ENCODE measurements around the gene IQGAP2.

The IQGAP2 gene

GRCh38 chr5:76715486-76715735 is 312.3 kb downstream of the IQGAP2 start:
- ChIA-PET CTCF (interaction anchor here (1.0 kb wide), 2 partner anchors 8 to 59 kb away, joined by 3 read pairs; no protein-coding TSS in a partner anchor), POLR2A (no interaction called here)
- DNase-seq (ENCODE audit: extremely low spot score): no peak
- TF ChIP-seq ZNF384 (IDR thresholded peaks at IDR 0.05) (no peak), L3MBTL2 (conservative IDR thresholded peaks at IDR 0.05) (0 out of 2 replicates have a peak, but pooled peaks have one; percentile 43), FOXM1 (IDR thresholded peaks at IDR 0.05; ENCODE audit: borderline replicate concordance) (no peak), SUZ12 (IDR thresholded peaks at IDR 0.05) (no peak), CTBP1 (IDR thresholded peaks at IDR 0.05; ENCODE audit: borderline replicate concordance) (no peak)

GRCh38 chr5:76715736-76716455 is 312.8 kb downstream of the IQGAP2 start, which contains the start of gene F2R:
F2R (plus strand) TSS chr5:76716126; CDS start chr5:76716308, 182 bp downstream.
- DNase-seq (ENCODE audit: extremely low spot score): peak; percentile 85
- CTCF ChIA-PET: interaction anchor here (1.0 kb wide), 2 partner anchors 9 to 58 kb away, joined by 3 read pairs; no protein-coding TSS in a partner anchor
- POLR2A ChIA-PET: no interaction called here
- TF ChIP-seq SP1 (IDR thresholded peaks at IDR 0.05): no peak
- TF ChIP-seq NFRKB (IDR thresholded peaks at IDR 0.05): no peak
- TF ChIP-seq TARDBP (IDR thresholded peaks at IDR 0.05): no peak
- TF ChIP-seq FOXK2 (IDR thresholded peaks at IDR 0.05): no peak
- no peak for TF ChIP-seq SUZ12 (IDR thresholded peaks at IDR 0.05)
- no peak for TF ChIP-seq FOXA1 (IDR thresholded peaks at IDR 0.05)
- no peak for TF ChIP-seq FOXM1 (IDR thresholded peaks at IDR 0.05; ENCODE audit: borderline replicate concordance)
- no peak for TF ChIP-seq CTBP1 (IDR thresholded peaks at IDR 0.05; ENCODE audit: borderline replicate concordance)
- no peak for TF ChIP-seq ZNF384 (IDR thresholded peaks at IDR 0.05)
- TF ChIP-seq, protein P1, sequence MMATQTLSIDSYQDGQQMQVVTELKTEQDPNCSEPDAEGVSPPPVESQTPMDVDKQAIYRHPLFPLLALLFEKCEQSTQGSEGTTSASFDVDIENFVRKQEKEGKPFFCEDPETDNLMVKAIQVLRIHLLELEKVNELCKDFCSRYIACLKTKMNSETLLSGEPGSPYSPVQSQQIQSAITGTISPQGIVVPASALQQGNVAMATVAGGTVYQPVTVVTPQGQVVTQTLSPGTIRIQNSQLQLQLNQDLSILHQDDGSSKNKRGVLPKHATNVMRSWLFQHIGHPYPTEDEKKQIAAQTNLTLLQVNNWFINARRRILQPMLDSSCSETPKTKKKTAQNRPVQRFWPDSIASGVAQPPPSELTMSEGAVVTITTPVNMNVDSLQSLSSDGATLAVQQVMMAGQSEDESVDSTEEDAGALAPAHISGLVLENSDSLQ (IDR thresholded peaks at IDR 0.05): no peak
- TF ChIP-seq ARNT (IDR thresholded peaks at IDR 0.05): no peak
- TF ChIP-seq LEF1 (IDR thresholded peaks at IDR 0.05; ENCODE audit: borderline replicate concordance): no peak
- TF ChIP-seq HDGF (IDR thresholded peaks at IDR 0.05; ENCODE audit: borderline replicate concordance): no peak
- no peak for TF ChIP-seq BHLHE40 (IDR thresholded peaks at IDR 0.05; ENCODE audit: borderline replicate concordance)
- TF ChIP-seq L3MBTL2 (conservative IDR thresholded peaks at IDR 0.05): no peak
- TF ChIP-seq ELF4 (IDR thresholded peaks at IDR 0.05): no peak

DNA sequence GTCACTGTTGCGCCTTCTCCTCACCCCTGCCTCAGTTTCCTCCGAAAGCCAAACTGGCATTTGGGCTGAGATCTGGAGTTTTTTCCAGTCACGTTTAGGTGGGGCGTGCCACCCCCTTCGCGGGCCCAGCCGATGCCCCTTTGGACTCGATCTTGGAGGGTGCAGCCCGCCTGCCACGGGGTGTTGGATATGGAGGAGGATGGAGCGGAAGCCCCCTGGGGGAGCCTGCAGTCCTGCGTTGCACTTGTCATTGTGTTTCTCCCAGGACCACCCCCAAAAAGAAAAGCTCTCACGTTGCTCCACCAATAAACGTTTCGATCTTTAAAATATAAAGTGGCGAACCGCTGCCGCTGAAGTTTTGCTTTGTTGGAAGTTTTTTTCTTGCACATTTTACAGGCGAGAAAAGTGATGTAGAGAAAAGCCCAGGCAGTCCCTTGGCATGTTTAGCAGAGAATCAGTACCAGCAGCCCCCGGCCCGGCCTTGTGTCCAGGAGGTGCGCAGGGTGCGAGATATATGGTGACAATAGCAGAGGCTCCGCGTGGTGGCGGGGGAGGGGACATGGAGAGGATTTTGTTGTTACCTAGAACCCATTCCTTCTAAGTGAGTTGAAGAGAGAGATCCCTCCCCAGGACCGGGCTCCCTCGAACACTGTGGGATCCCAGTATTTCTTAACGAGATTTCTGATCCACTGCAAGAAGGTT is 313.5 kb downstream of the IQGAP2 start:
- CTCF ChIA-PET: interaction anchor here (0.6 to 1.3 kb wide), 2 partner anchors 13 to 58 kb away, joined by 3 to 5 read pairs; no protein-coding TSS in a partner anchor
- peak; percentile 27 for DNase-seq (ENCODE audit: extremely low spot score)
- TF ChIP-seq, protein P1 (IDR thresholded peaks at IDR 0.05): no peak
- TF ChIP-seq SP1 (IDR thresholded peaks at IDR 0.05): no peak
- no peak for TF ChIP-seq TARDBP (IDR thresholded peaks at IDR 0.05)
- TF ChIP-seq FOXM1 (IDR thresholded peaks at IDR 0.05; ENCODE audit: borderline replicate concordance): no peak
- TF ChIP-seq L3MBTL2 (conservative IDR thresholded peaks at IDR 0.05): peak; percentile 52
- POLR2A ChIA-PET: interaction anchor here (1.2 kb wide), 2 partner anchors 12 to 26 kb away, joined by 3 to 4 read pairs; no protein-coding TSS in a partner anchor

DNA sequence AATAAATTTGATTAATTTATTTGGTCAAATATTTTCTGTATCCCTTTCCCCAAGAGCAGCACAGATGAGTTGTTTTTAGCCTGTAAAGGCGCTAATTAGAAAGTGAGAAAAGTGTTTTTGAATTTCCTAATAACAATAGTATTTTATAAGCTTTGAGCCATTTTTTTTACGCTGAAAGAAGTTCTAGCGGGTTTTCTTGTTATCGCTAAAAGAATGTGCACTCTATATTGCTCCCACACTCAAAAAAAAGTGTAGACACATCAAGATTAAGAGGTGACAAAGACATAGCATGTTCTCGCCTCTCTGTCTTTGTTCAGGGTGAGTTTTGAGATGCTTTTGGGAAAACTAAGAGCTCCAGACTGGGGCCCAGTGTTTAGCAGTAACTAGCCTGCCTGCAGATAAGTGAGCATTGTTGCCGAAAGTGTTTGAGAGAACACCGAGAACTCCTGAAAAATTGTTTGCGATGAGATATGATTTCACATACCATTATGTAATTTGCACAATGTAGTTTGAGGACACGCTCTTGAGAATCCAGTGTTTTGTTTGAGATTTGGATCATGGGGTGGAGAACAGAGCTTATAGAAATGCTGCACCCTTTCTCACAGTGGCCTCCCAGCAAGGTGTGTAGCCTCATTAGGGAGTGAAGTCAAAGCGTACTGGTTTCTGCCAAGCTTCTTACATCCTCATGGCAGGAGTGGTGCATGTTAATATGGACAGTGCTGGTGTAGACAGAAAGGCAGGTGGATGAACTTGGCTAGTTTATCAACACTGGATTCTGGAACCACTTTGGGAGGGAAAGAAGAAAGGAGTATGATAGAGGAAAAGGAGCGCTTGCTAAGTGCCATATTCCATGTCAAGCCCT is 314.4 kb downstream of the IQGAP2 start:
- POLR2A ChIA-PET: interaction anchor here (1.2 kb wide), 2 partner anchors 13 to 25 kb away, joined by 3 to 4 read pairs; no protein-coding TSS in a partner anchor

DNA sequence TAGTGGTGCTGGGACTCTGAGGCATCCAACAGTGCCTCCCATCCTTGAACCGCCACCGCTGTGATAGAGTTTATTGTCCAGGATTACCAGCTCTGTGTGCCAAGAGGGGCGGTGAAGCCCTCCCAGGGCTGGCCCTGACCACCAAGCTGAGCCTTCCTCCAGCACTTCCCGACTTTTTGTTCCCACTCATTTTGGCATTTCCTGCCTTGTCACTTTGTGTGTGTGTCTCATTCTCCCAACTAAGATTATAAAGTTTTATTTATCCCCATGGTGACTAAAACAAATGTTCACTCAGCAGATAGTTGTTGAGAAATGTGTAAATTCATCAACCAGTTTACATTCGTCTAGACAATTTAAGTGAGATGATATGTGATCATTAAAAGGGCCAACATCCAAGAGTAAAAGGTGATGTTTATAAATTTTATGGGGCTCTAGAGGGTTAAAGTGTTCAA is 315.3 kb downstream of the IQGAP2 start:
- no peak for TF ChIP-seq ZNF384 (IDR thresholded peaks at IDR 0.05)
- DNase-seq (ENCODE audit: extremely low spot score): no peak
- CTCF ChIA-PET: interaction anchor here (1.6 kb wide), 1 partner anchor 56 kb away, joined by 6 read pairs; no protein-coding TSS in a partner anchor
- POLR2A ChIA-PET: no interaction called here

More for the DNA sequence above, 314.4 kb downstream of the IQGAP2 start:
- no peak for TF ChIP-seq SUZ12 (IDR thresholded peaks at IDR 0.05)
- no peak for TF ChIP-seq FOXA1 (IDR thresholded peaks at IDR 0.05)
- TF ChIP-seq SP1 (IDR thresholded peaks at IDR 0.05): no peak
- TF ChIP-seq FOXK2 (IDR thresholded peaks at IDR 0.05): no peak
- TF ChIP-seq ARNT (IDR thresholded peaks at IDR 0.05): no peak
- no peak for DNase-seq (ENCODE audit: extremely low spot score)
- CTCF ChIA-PET: interaction anchor here (0.6 to 1.3 kb wide), 2 partner anchors 12 to 57 kb away, joined by 3 to 5 read pairs; no protein-coding TSS in a partner anchor

DNA sequence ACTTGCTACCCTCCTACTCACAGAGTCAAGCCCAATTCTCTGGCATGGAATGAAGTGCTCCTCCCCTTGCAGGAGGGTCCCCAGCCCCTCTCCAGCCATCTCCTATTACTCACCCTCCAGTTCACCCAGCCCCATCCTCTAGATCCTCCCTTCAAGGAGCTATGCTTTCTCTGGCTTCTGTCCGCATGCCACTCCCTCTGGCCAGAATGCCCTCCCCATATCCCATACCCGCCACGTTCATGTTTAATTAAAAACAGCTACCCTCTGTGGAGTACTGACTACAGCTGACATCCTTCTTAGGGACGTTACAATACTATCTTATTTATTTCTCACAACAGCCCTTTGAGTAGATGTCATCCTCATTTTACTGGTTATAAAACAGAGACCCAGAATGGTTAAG is 315.8 kb downstream of the IQGAP2 start:
- CTCF ChIA-PET: interaction anchor here (1.6 kb wide), 1 partner anchor 55 kb away, joined by 6 read pairs; no protein-coding TSS in a partner anchor
- TF ChIP-seq BHLHE40 (IDR thresholded peaks at IDR 0.05; ENCODE audit: borderline replicate concordance) (no peak), HDGF (IDR thresholded peaks at IDR 0.05; ENCODE audit: borderline replicate concordance) (no peak), FOXA1 (IDR thresholded peaks at IDR 0.05) (no peak), ARNT (IDR thresholded peaks at IDR 0.05) (no peak), ELF4 (IDR thresholded peaks at IDR 0.05) (no peak), LEF1 (IDR thresholded peaks at IDR 0.05; ENCODE audit: borderline replicate concordance) (no peak), SUZ12 (IDR thresholded peaks at IDR 0.05) (no peak), CTBP1 (IDR thresholded peaks at IDR 0.05; ENCODE audit: borderline replicate concordance) (no peak), TARDBP (IDR thresholded peaks at IDR 0.05) (no peak), FOXK2 (IDR thresholded peaks at IDR 0.05) (no peak), FOXM1 (IDR thresholded peaks at IDR 0.05; ENCODE audit: borderline replicate concordance) (no peak), ZNF384 (IDR thresholded peaks at IDR 0.05) (no peak), L3MBTL2 (conservative IDR thresholded peaks at IDR 0.05) (no peak), NFRKB (IDR thresholded peaks at IDR 0.05) (no peak), SP1 (IDR thresholded peaks at IDR 0.05) (no peak)
- TF ChIP-seq, protein P1 (IDR thresholded peaks at IDR 0.05): no peak
- no peak for DNase-seq (ENCODE audit: extremely low spot score)
- POLR2A ChIA-PET: no interaction called here
